WTC11 (cell line): ENCODE results near the gene MID1. TPM values are rescaled to one million over a fixed set of nuclear protein-coding genes. Genes with fewer than 3 reads are reported as not detected.

ENCODE experiments used
- ATAC-seq: fragments of 200-7000 bp; cut with Tn5 transposase; 2 replicates; pipeline ENCODE4 v1.10.0; 2021; ENCODE audit warnings: mild to moderate bottlenecking, moderate library complexity
- CTCF ChIA-PET: fragments of 300-600 bp; sonication (Branson Sonifier 250); formaldehyde crosslinking; loops from one replicate; lab custom pipeline; 2021; ENCODE audit warnings: antibody characterized with exemption; lab: Charles Lee
- POLR2A ChIA-PET: fragments of 350-600 bp; sonication (Branson Sonifier 250); formaldehyde crosslinking; loops from one replicate; lab custom pipeline; 2021; ENCODE audit warnings: antibody characterized with exemption; lab: Charles Lee
- DNase-seq: peaks from one replicate; pipeline ENCODE4 v3.0.0; 2021; ENCODE audit warnings: low spot score
- H3K27ac Mint-ChIP-seq: 2 replicates; pipeline ENCODE4 v1.8.0; 2021; ENCODE audit warnings: mixed read lengths
- H3K27me3 Mint-ChIP-seq: 2 replicates; pipeline ENCODE4 v1.8.0; 2021; ENCODE audit warnings: low read depth, mild to moderate bottlenecking, moderate library complexity, mixed read lengths
- H3K36me3 Mint-ChIP-seq: 2 replicates; pipeline ENCODE4 v1.8.0; 2021; ENCODE audit warnings: mixed read lengths
- H3K4me1 Mint-ChIP-seq: 2 replicates; pipeline ENCODE4 v1.8.0; 2022; ENCODE audit warnings: mixed read lengths
- H3K4me3 Mint-ChIP-seq: 2 replicates; pipeline ENCODE4 v1.8.0; 2021; ENCODE audit warnings: mild to moderate bottlenecking, moderate library complexity, mixed read lengths
- H3K9me3 Mint-ChIP-seq: 2 replicates; pipeline ENCODE4 v1.8.0; 2021; ENCODE audit warnings: mixed read lengths
- ATF6 ChIP-seq: sonication (generic); formaldehyde crosslinking; IDR thresholded peaks from 2 replicates; pipeline ENCODE4 v1.8.1; 2023; ENCODE audit warnings: mild to moderate bottlenecking, missing genetic modification reagents
- ELF4 ChIP-seq: sonication (generic); formaldehyde crosslinking; IDR thresholded peaks from 2 replicates; pipeline ENCODE4 v1.8.1; 2022; ENCODE audit warnings: low read depth, mild to moderate bottlenecking, moderate library complexity, missing genetic modification reagents
- JAZF1 ChIP-seq: fragments of 250-450 bp; sonication (Bioruptor Pico); IDR thresholded peaks from 2 replicates; pipeline ENCODE4 v1.9.0; 2021; ENCODE audit warnings: moderate library complexity, mild to moderate bottlenecking, inconsistent platforms
- NR2C2 ChIP-seq: sonication (generic); formaldehyde crosslinking; IDR thresholded peaks from 2 replicates; pipeline ENCODE4 v1.8.0; 2022; ENCODE audit warnings: mild to moderate bottlenecking, missing genetic modification reagents
- OVOL2 ChIP-seq: fragments of 250-450 bp; sonication (Bioruptor Pico); IDR thresholded peaks from 2 replicates; pipeline ENCODE4 v1.9.0; 2021; ENCODE audit warnings: mild to moderate bottlenecking, borderline replicate concordance
- ZBTB21 ChIP-seq: sonication (generic); formaldehyde crosslinking; IDR thresholded peaks from 2 replicates; pipeline ENCODE4 v1.8.1; 2023; ENCODE audit warnings: mild to moderate bottlenecking, missing genetic modification reagents, borderline replicate concordance
- ZBTB43 ChIP-seq: sonication (generic); formaldehyde crosslinking; IDR thresholded peaks from 2 replicates; pipeline ENCODE4 v1.8.1; 2023; ENCODE audit warnings: mild to moderate bottlenecking, missing genetic modification reagents
- ZNF396 ChIP-seq: fragments of 250-450 bp; sonication (Bioruptor Pico); IDR thresholded peaks from 2 replicates; pipeline ENCODE4 v1.8.0; 2021; ENCODE audit warnings: mild to moderate bottlenecking, moderate library complexity, borderline replicate concordance
- ZNF416 ChIP-seq: fragments of 250-450 bp; sonication (Bioruptor Pico); IDR thresholded peaks from 2 replicates; pipeline ENCODE4 v1.9.0; 2021; ENCODE audit warnings: mild to moderate bottlenecking, inconsistent platforms
- ZNF532 ChIP-seq: fragments of 250-450 bp; sonication (Bioruptor Pico); IDR thresholded peaks from 2 replicates; pipeline ENCODE4 v1.9.0; 2021; ENCODE audit warnings: mild to moderate bottlenecking, borderline replicate concordance
- total RNA-seq: library from RNA; stranded (reverse); gene quantifications from 3 replicates; pipeline ENCODE4 v1.2.3, GENCODE V29; 2021
- TF ChIP-seq, protein P1 (sequence below): sonication (generic); formaldehyde crosslinking; IDR thresholded peaks from 2 replicates; pipeline ENCODE4 v1.8.0; 2023; ENCODE audit warnings: missing genetic modification reagents, mild to moderate bottlenecking, borderline replicate concordance
- TF ChIP-seq, protein P2 (sequence below): sonication (generic); formaldehyde crosslinking; IDR thresholded peaks from 2 replicates; pipeline ENCODE4 v1.8.0; 2022; ENCODE audit warnings: mild to moderate bottlenecking, missing genetic modification reagents
- TF ChIP-seq, protein P3 (sequence below): fragments of 250-450 bp; sonication (Bioruptor Pico); conservative IDR thresholded peaks from 2 replicates; pipeline ENCODE4 v1.9.0; 2021; ENCODE audit warnings: mild to moderate bottlenecking

The MID1 gene
- total RNA-seq, 1 experiment from 2014 or later = 52.2 TPM

DNA sequence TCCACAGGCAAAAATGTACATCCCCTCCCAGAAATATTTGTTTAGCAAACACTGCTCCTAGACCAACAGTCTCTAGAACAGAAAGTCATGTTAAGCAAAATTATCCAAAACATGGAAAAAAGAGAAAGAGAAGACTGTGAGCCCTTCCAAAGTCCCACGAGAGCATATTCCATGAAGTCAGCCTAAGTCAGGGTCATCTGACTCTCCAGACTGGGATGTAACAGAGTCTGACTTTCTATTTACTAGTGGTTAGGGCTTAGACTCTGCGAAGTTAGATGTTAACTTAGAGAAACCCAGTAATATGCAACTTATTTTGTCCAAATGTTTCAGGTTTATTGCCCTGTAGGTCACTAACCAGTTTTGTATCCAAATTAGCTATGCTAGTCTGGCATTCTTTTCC, 102.3 kb downstream of the MID1 start (continued):
- TF ChIP-seq NR2C2 (CRISPR knock-in tag) (no peak), JAZF1 (CRISPR knock-in tag) (no peak), ZNF532 (CRISPR knock-in tag) (no peak), ZNF416 (CRISPR knock-in tag) (no peak)

- no peak overlapping the region for H3K27ac Mint-ChIP-seq
- CTCF ChIA-PET = no interaction called here
Observed at GRCh38 chrX:10516781-10517322, 103.5 kb downstream of the MID1 start.

DNA sequence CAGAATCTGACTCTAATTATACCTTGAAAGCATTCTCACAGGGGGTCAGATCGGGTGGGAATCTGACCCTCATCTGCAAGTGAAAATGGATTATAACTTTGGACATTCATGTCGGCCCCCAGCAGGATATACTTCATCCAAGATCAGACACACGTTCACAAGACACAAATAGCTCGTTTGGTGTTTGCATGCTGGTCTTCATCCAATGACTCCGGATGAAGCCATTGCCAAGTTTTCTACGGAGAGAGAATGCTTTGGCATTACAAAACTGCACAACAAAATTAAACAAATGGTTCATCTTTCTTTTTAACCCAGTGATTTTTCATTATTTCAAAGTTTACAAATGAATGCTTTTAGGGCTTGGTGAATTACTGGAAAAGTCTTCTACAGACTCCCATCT, 105.5 kb downstream of the MID1 start:
- CTCF ChIA-PET = no interaction called here
- POLR2A ChIA-PET = no interaction called here
- Mint-ChIP-seq H3K9me3 (no peaks in the 10 kb centered on the region), H3K36me3 (no peaks in the 10 kb centered on the region; the same call in 1 of the 2 replicates), H3K4me1 (peaks cover 50% of the 10 kb centered on the region), H3K27me3 (no peaks in the 10 kb centered on the region), H3K4me3 (no peak overlapping the region), H3K27ac (no peak overlapping the region; the same call in 1 of the 2 replicates)
- ATAC-seq = no peak
- DNase-seq = no peak
- TF ChIP-seq, protein P1, sequence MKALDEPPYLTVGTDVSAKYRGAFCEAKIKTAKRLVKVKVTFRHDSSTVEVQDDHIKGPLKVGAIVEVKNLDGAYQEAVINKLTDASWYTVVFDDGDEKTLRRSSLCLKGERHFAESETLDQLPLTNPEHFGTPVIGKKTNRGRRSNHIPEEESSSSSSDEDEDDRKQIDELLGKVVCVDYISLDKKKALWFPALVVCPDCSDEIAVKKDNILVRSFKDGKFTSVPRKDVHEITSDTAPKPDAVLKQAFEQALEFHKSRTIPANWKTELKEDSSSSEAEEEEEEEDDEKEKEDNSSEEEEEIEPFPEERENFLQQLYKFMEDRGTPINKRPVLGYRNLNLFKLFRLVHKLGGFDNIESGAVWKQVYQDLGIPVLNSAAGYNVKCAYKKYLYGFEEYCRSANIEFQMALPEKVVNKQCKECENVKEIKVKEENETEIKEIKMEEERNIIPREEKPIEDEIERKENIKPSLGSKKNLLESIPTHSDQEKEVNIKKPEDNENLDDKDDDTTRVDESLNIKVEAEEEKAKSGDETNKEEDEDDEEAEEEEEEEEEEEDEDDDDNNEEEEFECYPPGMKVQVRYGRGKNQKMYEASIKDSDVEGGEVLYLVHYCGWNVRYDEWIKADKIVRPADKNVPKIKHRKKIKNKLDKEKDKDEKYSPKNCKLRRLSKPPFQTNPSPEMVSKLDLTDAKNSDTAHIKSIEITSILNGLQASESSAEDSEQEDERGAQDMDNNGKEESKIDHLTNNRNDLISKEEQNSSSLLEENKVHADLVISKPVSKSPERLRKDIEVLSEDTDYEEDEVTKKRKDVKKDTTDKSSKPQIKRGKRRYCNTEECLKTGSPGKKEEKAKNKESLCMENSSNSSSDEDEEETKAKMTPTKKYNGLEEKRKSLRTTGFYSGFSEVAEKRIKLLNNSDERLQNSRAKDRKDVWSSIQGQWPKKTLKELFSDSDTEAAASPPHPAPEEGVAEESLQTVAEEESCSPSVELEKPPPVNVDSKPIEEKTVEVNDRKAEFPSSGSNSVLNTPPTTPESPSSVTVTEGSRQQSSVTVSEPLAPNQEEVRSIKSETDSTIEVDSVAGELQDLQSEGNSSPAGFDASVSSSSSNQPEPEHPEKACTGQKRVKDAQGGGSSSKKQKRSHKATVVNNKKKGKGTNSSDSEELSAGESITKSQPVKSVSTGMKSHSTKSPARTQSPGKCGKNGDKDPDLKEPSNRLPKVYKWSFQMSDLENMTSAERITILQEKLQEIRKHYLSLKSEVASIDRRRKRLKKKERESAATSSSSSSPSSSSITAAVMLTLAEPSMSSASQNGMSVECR (CRISPR knock-in tag) = no peak
- TF ChIP-seq ZNF396 (CRISPR knock-in tag) = no peak
- TF ChIP-seq ZBTB21 (CRISPR knock-in tag) = no peak
- TF ChIP-seq, protein P2, sequence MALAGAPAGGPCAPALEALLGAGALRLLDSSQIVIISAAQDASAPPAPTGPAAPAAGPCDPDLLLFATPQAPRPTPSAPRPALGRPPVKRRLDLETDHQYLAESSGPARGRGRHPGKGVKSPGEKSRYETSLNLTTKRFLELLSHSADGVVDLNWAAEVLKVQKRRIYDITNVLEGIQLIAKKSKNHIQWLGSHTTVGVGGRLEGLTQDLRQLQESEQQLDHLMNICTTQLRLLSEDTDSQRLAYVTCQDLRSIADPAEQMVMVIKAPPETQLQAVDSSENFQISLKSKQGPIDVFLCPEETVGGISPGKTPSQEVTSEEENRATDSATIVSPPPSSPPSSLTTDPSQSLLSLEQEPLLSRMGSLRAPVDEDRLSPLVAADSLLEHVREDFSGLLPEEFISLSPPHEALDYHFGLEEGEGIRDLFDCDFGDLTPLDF (CRISPR knock-in tag) = no peak
- TF ChIP-seq ELF4 (CRISPR knock-in tag) = no peak
- TF ChIP-seq, protein P3, sequence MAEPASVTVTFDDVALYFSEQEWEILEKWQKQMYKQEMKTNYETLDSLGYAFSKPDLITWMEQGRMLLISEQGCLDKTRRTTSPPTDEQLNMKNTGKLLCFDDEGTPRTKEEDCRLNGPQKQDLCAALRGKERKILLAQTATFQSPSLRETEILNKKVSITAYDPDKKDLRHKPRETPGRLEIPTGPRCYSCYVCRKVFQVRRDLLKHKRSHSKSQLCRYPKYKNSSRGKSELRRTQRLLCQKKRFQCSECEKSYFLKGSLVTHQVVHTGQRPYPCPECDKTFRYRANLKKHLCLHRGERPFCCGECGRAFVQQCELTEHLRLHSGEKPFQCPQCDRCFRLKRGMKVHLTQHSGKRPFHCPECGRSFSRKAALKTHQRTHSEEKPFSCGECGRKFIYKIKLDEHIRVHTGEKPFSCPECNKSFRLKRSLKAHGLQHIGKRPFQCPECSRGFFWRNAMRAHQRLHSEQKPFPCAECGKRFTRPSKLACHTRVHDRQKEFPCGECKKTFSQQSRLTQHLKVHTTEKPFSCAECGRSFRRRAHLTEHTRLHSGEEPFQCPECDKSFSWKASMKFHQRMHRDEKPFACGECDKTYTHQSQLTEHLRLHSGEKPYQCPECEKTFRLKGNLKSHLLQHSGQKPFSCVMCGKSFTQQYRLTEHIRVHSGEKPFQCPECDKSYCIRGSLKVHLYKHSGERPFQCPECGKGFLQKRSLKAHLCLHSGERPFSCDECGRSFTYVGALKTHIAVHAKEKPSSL = no peak

More at GRCh38 chrX:10516781-10517322, 103.5 kb downstream of the MID1 start:
- POLR2A ChIA-PET = no interaction called here
- no peaks in the 10 kb centered on the region for H3K9me3 Mint-ChIP-seq
- H3K4me1 Mint-ChIP-seq = peaks cover 60% of the 10 kb centered on the region
- no peak for TF ChIP-seq OVOL2 (CRISPR knock-in tag)
- no peak for TF ChIP-seq ATF6
- TF ChIP-seq ZBTB43 (CRISPR knock-in tag) = no peak
- no peak overlapping the region for H3K4me3 Mint-ChIP-seq
- peaks cover 7% of the 10 kb centered on the region for H3K36me3 Mint-ChIP-seq
- DNase-seq (no peak), ATAC-seq (no peak)
- H3K27me3 Mint-ChIP-seq = no peaks in the 10 kb centered on the region
